ENCODE results near the gene THUMPD3. TPM values are rescaled to one million over a fixed set of nuclear protein-coding genes. Genes with fewer than 3 reads are reported as not detected.

Gene THUMPD3
- total and polyA plus RNA-seq, 2 of the 13 experiments (the other 11 are each of a cell fraction or from before 2014, with no cell fraction given) = 31.2 to 44.1 TPM

- 43% methylated on average over 1 of the region's 1 CpG for WGBS (ENCODE audit: low lambda C conversion rate)
- FAIRE-seq = no peak
- peak; percentile 76 for ATAC-seq
- Histone ChIP-seq H3K4me3 (replicated peaks in 1 of 3; ENCODE audit: insufficient read depth in 1 of 3, low read depth in 2 of 3, low read length in 3 of 3) (no peak overlapping the region), H4K20me1 (ENCODE audit: insufficient read depth, low read length) (peaks cover 90% of the 10 kb centered on the region), H3K27ac (ENCODE audit: extremely low read length, insufficient read depth, low read length) (peak overlapping the region; percentile 24), H3K4me1 (ENCODE audit: insufficient read depth, low read length) (peaks cover 99% of the 10 kb centered on the region), H3K36me3 (replicated peaks in 1 of 2; ENCODE audit: control insufficient read depth in 1 of 2, insufficient read depth in 2 of 2, low read length in 2 of 2) (peaks cover 0 to 18% of the 10 kb centered on the region in 2 experiments; a peak in 3 of 5 replicates), H3K4me2 (ENCODE audit: low read depth, low read length) (peak overlapping the region; percentile 28; the same call in 1 of the 2 replicates), H3K79me2 (ENCODE audit: insufficient read depth, low read length) (peaks cover 100% of the 10 kb centered on the region), H3K9me3 (ENCODE audit: low read length) (no peaks in the 10 kb centered on the region), H2AFZ (ENCODE audit: low read length) (no peak overlapping the region), H3K27me3 (ENCODE audit: control insufficient read depth in 1 of 2, insufficient read depth in 2 of 2, low read length in 2 of 2) (no peaks in the 10 kb centered on the region), H3K9ac (ENCODE audit: insufficient read depth, low read depth, low read length) (no peak overlapping the region)
- no TSS peak for BruUV-seq (replicated peaks)
- ChIA-PET POLR2A (interaction anchor here (1.1 to 3.5 kb wide), 3 partner anchors 10 to 16 kb away, joined by 4 to 25 read pairs (median 4); partner anchors contain the start of gene SETD5), CTCF (ENCODE audit: low intra/inter-chr PET ratio, low total read pairs) (no interaction called here)
- no peak for DNase-seq (ENCODE audit: low spot score)
- intact Hi-C loops (cut with micrococcal nuclease; ENCODE audit: unreplicated experiment) (no loop called here), in situ Hi-C loops (cut with HindIII; ENCODE audit: extremely low pct_ligation_motif_present, low pct_unique_long_range_greater_than_20kb) (no loop called here)
- TF ChIP-seq, protein P1, sequence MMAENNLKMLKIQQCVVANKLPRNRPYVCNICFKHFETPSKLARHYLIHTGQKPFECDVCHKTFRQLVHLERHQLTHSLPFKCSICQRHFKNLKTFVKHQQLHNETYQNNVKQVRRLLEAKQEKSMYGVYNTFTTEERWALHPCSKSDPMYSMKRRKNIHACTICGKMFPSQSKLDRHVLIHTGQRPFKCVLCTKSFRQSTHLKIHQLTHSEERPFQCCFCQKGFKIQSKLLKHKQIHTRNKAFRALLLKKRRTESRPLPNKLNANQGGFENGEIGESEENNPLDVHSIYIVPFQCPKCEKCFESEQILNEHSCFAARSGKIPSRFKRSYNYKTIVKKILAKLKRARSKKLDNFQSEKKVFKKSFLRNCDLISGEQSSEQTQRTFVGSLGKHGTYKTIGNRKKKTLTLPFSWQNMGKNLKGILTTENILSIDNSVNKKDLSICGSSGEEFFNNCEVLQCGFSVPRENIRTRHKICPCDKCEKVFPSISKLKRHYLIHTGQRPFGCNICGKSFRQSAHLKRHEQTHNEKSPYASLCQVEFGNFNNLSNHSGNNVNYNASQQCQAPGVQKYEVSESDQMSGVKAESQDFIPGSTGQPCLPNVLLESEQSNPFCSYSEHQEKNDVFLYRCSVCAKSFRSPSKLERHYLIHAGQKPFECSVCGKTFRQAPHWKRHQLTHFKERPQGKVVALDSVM (CRISPR knock-in tag; IDR thresholded peaks at IDR 0.05) = peak; percentile 55; the same call in 1 of the 2 replicates
- peak; percentile 15; the same call in 1 of the 2 replicates for TF ChIP-seq ZNF263 (CRISPR knock-in tag; IDR thresholded peaks at IDR 0.05)
- no peak for TF ChIP-seq ZNF230 (CRISPR knock-in tag; IDR thresholded peaks at IDR 0.05)
- no peak for TF ChIP-seq SOX13 (IDR thresholded peaks at IDR 0.05)
- 0 out of 4 replicates have a peak, but pooled peaks of 1 of the 2 experiments have one; percentile 15 for TF ChIP-seq SOX13 (CRISPR knock-in tag; conservative IDR thresholded peaks at IDR 0.05 in 1 of 2, IDR thresholded peaks at IDR 0.05 in 1 of 2)
- TF ChIP-seq RBM22 (optimal IDR thresholded peaks at IDR 0.05; ENCODE audit: low read length) = peak; percentile 25
- TF ChIP-seq ZMYM3 (CRISPR knock-in tag; IDR thresholded peaks at IDR 0.05) = peak; percentile 45; the same call in 1 of the 2 replicates
- no peak for TF ChIP-seq ZNF282 (IDR thresholded peaks at IDR 0.05; ENCODE audit: partially characterized antibody)
- TF ChIP-seq ZNF121 (CRISPR knock-in tag; IDR thresholded peaks at IDR 0.05) = peak; percentile 75
- TF ChIP-seq SPEN (CRISPR knock-in tag; IDR thresholded peaks at IDR 0.05; ENCODE audit: low read depth) = no peak
- peak; percentile 85 for TF ChIP-seq ZNF362 (CRISPR knock-in tag; IDR thresholded peaks at IDR 0.05; ENCODE audit: borderline replicate concordance)
- peak; percentile 67 for TF ChIP-seq ZFP91 (CRISPR knock-in tag; IDR thresholded peaks at IDR 0.05; ENCODE audit: borderline replicate concordance)
These were observed 49.4 kb downstream of the THUMPD3 start for GRCh38 chr3:9412293-9412692.

All from HepG2 (cell line).